PC-9 (cell line): ENCODE data around the gene CHCHD5.

ENCODE experiments used
- EZH2 ChIP-seq: fragments of 200-600 bp; sonication (generic); IDR thresholded peaks from 2 replicates; pipeline ENCODE4 v1.8.0; 2017; ENCODE audit warnings: antibody characterized with exemption, low read depth
- TF ChIP-seq, protein P1 (sequence below): fragments of 200-600 bp; sonication (generic); conservative IDR thresholded peaks from 2 replicates; pipeline ENCODE4 v1.6.1; 2017; ENCODE audit warnings: mixed run types, antibody characterized with exemption, mild to moderate bottlenecking, moderate library complexity

DNA sequence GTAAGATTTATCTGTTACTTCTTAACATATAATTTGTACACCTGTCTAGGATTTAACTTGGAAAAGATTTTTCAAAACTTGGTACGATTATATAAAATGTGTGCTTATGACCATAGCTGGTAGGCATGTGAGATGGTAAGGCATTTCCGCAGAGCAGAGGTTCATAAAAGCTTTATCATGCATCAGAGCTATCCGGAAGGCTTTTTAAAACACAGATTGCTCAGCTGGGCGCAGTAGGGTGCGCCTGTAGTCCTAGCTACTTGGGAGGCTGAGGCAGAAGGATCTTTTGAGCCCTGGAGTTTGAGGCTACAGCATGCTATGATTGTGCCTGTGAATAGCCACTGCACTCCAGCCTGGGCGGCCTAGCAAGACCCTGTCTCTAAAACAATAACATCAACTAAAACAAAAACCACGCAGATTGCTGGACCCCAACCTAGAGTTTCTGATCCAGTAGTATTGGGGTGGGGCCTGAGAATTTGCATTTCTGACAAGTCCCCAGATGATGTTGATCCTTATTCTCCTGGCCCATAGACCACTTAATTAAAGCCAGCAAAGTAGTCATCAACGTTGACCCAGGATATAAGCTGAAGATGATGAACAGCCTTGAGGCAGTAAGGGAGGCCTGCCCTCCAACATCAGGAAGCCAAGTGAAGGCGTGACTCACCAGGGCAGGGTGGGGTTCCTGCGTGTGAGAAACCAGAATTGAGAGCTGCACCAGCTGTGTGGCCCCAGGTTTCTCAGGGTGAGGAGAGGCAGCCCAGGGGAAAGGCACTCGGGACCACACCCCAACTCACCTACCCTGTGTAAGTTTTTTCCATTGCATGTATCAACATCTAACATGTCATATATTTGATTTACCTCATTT lies 39.7 kb downstream of the CHCHD5 start:
- TF ChIP-seq, protein P1, sequence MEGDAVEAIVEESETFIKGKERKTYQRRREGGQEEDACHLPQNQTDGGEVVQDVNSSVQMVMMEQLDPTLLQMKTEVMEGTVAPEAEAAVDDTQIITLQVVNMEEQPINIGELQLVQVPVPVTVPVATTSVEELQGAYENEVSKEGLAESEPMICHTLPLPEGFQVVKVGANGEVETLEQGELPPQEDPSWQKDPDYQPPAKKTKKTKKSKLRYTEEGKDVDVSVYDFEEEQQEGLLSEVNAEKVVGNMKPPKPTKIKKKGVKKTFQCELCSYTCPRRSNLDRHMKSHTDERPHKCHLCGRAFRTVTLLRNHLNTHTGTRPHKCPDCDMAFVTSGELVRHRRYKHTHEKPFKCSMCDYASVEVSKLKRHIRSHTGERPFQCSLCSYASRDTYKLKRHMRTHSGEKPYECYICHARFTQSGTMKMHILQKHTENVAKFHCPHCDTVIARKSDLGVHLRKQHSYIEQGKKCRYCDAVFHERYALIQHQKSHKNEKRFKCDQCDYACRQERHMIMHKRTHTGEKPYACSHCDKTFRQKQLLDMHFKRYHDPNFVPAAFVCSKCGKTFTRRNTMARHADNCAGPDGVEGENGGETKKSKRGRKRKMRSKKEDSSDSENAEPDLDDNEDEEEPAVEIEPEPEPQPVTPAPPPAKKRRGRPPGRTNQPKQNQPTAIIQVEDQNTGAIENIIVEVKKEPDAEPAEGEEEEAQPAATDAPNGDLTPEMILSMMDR = no peak
- TF ChIP-seq EZH2 = no peak
